Keratinocyte (primary cell): ENCODE results near the gene ZNF57.

Experiments
- CTCF ChIP-seq, 3 experiments: IDR thresholded peaks in 1 of 3; conservative IDR thresholded peaks in 1 of 3; optimal IDR thresholded peaks in 1 of 3; 2 replicates in 2 of 3; 3 replicates in 1 of 3; pipeline versions ENCODE3 to v1.5.1; 2011; ENCODE audit warnings: low read length in 3 of 3, mild to moderate bottlenecking in 3 of 3, moderate library complexity in 2 of 3, control low read depth in 1 of 3, inconsistent platforms in 1 of 3; ENCODE audit not compliant: insufficient read depth in 2 of 3; ENCODE audit errors: extremely low read depth in 1 of 3
- EZH2 ChIP-seq: IDR thresholded peaks from one replicate; pipeline ENCODE4 v1.6.1; 2012; ENCODE audit warnings: inconsistent platforms, mild to moderate bottlenecking, low read length, moderate library complexity

GRCh38 chr19:2942928-2943640 lies 42.4 kb downstream of the ZNF57 start:
- TF ChIP-seq CTCF (optimal IDR thresholded peaks at IDR 0.05 in 1 of 3, IDR thresholded peaks at IDR 0.05 in 1 of 3, conservative IDR thresholded peaks at IDR 0.05 in 1 of 3; ENCODE audit: extremely low read depth in 1 of 3, insufficient read depth in 2 of 3, low read length in 3 of 3) (no peak), EZH2 (no peak)
